ENCODE measurements around the gene FAM187B. TPM values are rescaled to one million over a fixed set of nuclear protein-coding genes. Genes with fewer than 3 reads are reported as not detected.
"Not testable (repeated sequence)": the region's sequence is repeated elsewhere in the genome, so short reads cannot be mapped to it uniquely, and the experiment has no call there.

FAM187B gene
- total RNA-seq, 1 donor from 2014 or later = not detected

DNA sequence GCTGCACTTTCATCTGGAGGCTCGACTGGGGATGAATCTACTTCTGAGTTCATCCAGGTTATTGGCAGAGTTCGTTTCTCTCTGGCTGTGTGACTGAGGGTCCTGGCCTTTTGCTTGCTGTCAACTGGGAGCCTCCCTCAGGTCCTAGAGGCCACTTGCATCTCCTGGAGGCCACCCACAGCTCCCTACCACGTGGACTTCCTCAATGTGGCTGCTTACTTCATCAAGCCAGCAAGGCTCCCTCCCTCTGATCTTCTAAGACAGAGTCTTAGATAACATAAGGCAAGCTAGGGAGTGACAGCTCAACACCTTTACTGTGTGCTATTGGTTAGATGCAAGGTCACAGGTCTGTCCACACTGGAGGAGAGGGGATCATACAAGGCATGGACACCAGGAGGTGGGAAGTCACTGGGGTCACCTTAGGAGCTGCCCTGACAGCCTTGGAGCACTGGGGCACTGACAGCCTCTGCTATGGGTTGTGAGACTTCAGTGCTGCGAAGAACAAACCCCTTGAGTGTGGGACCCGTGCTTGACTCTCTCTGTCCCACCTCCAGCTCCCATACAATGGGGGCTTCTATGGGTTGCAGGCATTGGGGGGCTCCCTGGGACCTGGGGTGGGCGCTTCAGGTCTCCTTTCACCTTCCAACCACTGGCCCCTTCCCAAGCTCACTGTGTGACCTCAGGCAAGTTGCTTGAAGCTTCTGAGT lies 5.3 kb downstream of the FAM187B start:
- no peaks in the 10 kb centered on the region for H3K79me2 ChIP-seq (ENCODE audit: insufficient read depth, low read length)
- Mint-ChIP-seq H3K27ac (ENCODE audit: unreplicated experiment) (no peak overlapping the region), H3K9me3 (ENCODE audit: unreplicated experiment) (peaks cover 14% of the 10 kb centered on the region), H3K4me3 (ENCODE audit: unreplicated experiment) (no peak overlapping the region), H3K36me3 (ENCODE audit: low read depth, unreplicated experiment) (no peaks in the 10 kb centered on the region), H3K4me1 (ENCODE audit: low read depth, unreplicated experiment) (no peaks in the 10 kb centered on the region), H3K27me3 (ENCODE audit: low read depth, unreplicated experiment) (peaks cover 13% of the 10 kb centered on the region)
- DNase-seq (ENCODE audit: low read depth) (no peak), FAIRE-seq (no peak)
- peaks cover 2% of the 10 kb centered on the region for H3K27me3 ChIP-seq (ENCODE audit: insufficient read depth, low read length)
- no peaks in the 10 kb centered on the region for H4K20me1 ChIP-seq (ENCODE audit: insufficient read depth, low read length)
- H3K4me1 ChIP-seq (ENCODE audit: insufficient read depth, low read length) = no peaks in the 10 kb centered on the region
- TF ChIP-seq, protein P1, sequence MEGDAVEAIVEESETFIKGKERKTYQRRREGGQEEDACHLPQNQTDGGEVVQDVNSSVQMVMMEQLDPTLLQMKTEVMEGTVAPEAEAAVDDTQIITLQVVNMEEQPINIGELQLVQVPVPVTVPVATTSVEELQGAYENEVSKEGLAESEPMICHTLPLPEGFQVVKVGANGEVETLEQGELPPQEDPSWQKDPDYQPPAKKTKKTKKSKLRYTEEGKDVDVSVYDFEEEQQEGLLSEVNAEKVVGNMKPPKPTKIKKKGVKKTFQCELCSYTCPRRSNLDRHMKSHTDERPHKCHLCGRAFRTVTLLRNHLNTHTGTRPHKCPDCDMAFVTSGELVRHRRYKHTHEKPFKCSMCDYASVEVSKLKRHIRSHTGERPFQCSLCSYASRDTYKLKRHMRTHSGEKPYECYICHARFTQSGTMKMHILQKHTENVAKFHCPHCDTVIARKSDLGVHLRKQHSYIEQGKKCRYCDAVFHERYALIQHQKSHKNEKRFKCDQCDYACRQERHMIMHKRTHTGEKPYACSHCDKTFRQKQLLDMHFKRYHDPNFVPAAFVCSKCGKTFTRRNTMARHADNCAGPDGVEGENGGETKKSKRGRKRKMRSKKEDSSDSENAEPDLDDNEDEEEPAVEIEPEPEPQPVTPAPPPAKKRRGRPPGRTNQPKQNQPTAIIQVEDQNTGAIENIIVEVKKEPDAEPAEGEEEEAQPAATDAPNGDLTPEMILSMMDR (IDR thresholded peaks at IDR 0.05; ENCODE audit: insufficient read depth, low read depth, low read length) = no peak
- no peak for TF ChIP-seq EZH2 (IDR thresholded peaks at IDR 0.05; ENCODE audit: insufficient read depth, low read length)
- no peak overlapping the region for H3K27ac ChIP-seq (ENCODE audit: low read depth, low read length)
- no peak overlapping the region for H3K4me3 ChIP-seq (ENCODE audit: insufficient read depth, low read depth, low read length)
- no peak overlapping the region for H2AFZ ChIP-seq (ENCODE audit: low read depth, low read length)
- no peaks in the 10 kb centered on the region for H3K36me3 ChIP-seq (ENCODE audit: insufficient read depth, low read length)
- no peak overlapping the region for H3K4me2 ChIP-seq (ENCODE audit: low read length)
- no peaks in the 10 kb centered on the region for H3K9me3 ChIP-seq (ENCODE audit: insufficient read depth, low read depth, low read length)
- no peak overlapping the region for H3K9ac ChIP-seq (ENCODE audit: low read length)

DNA sequence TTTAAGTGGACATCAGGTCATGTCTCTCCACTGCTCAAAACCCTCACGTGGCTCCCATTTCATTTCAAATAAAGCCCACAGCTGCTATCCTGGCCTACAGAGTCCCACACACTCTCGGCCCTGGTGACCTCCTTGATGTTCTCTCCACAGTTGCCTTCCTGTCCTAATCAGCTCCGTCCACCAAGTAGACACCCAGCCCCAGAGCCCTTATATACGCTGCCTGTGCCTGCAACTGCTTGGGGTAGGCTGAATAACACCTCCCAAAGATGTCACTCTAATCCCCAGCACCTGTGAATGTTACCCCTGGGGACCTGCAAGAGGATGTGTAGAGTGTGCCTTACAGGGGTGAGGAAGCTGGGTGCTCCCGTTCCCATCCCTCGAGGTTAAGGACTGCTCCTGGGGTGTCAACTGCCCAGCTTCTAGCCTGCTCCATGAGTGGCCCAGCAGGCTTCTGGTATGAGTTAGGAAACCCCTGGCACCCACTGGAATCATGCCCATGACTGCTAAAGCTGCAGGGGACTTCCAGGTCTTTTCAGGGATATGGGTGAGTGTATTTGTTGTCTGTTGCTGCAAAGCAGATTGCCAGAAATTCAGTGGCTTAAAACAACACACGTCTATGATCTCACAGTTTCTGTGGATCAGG lies 6.0 kb downstream of the FAM187B start:
- H3K79me2 ChIP-seq (ENCODE audit: insufficient read depth, low read length) = no peaks in the 10 kb centered on the region
- FAIRE-seq = no peak
- H3K27ac ChIP-seq (ENCODE audit: low read depth, low read length) = no peak overlapping the region
- no peaks in the 10 kb centered on the region for H3K4me1 ChIP-seq (ENCODE audit: insufficient read depth, low read length)
- no peaks in the 10 kb centered on the region for H3K36me3 Mint-ChIP-seq (ENCODE audit: low read depth, unreplicated experiment)
- DNase-seq (ENCODE audit: low read depth) = no peak
- H3K9me3 Mint-ChIP-seq (ENCODE audit: unreplicated experiment) = peaks cover 17% of the 10 kb centered on the region
- H3K4me1 Mint-ChIP-seq (ENCODE audit: low read depth, unreplicated experiment) = no peaks in the 10 kb centered on the region
- TF ChIP-seq EZH2 (IDR thresholded peaks at IDR 0.05; ENCODE audit: insufficient read depth, low read length) = no peak
- TF ChIP-seq, protein P1 (IDR thresholded peaks at IDR 0.05; ENCODE audit: insufficient read depth, low read depth, low read length) = no peak
- no peak overlapping the region for H3K4me3 ChIP-seq (ENCODE audit: insufficient read depth, low read depth, low read length)
- no peaks in the 10 kb centered on the region for H3K36me3 ChIP-seq (ENCODE audit: insufficient read depth, low read length)
- no peak overlapping the region for H3K9ac ChIP-seq (ENCODE audit: low read length)
- H2AFZ ChIP-seq (ENCODE audit: low read depth, low read length) = no peak overlapping the region
- H3K27me3 ChIP-seq (ENCODE audit: insufficient read depth, low read length) = peaks cover 2% of the 10 kb centered on the region
- no peaks in the 10 kb centered on the region for H3K9me3 ChIP-seq (ENCODE audit: insufficient read depth, low read depth, low read length)
- peaks cover 13% of the 10 kb centered on the region for H3K27me3 Mint-ChIP-seq (ENCODE audit: low read depth, unreplicated experiment)
- no peak overlapping the region for H3K4me3 Mint-ChIP-seq (ENCODE audit: unreplicated experiment)
- no peaks in the 10 kb centered on the region for H4K20me1 ChIP-seq (ENCODE audit: insufficient read depth, low read length)
- H3K4me2 ChIP-seq (ENCODE audit: low read length) = no peak overlapping the region
- H3K27ac Mint-ChIP-seq (ENCODE audit: unreplicated experiment) = no peak overlapping the region

DNA sequence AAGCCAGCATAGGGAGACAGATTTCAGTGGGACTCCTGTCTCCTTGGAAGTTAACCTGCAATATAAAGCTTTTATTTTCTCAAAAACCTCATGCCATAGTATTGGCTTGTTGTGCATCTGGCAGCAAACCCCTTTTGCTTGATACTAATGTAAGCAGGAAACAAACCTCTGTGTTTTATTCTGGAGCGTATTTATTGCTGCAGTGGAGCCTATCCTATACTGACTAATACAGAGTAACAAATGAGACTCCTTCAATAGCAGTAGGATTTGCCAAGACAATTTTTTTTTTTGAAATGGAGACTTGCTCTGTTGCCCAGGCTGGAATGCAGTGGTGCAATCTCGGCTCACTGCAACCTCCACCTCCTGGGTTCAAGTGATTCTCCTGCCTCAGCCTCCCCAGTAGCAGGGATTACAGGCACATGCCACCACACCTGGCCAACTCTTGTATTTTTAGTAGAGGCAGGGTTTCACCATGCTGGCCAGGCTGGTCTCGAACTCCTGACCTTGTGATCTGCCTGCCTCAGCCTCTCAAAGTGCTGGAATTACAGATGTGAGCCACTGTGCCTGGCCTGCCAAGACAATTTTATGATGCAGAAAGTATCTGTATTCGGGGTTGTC lies 7.5 kb downstream of the FAM187B start:
- not testable (repeated sequence) for H3K27me3 Mint-ChIP-seq (ENCODE audit: low read depth, unreplicated experiment); H4K20me1 ChIP-seq (ENCODE audit: insufficient read depth, low read length); H3K4me3 Mint-ChIP-seq (ENCODE audit: unreplicated experiment); H3K4me1 Mint-ChIP-seq (ENCODE audit: low read depth, unreplicated experiment); H3K27ac ChIP-seq (ENCODE audit: low read depth, low read length); H3K4me1 ChIP-seq (ENCODE audit: insufficient read depth, low read length); FAIRE-seq; DNase-seq (ENCODE audit: low read depth); H2AFZ ChIP-seq (ENCODE audit: low read depth, low read length); H3K27me3 ChIP-seq (ENCODE audit: insufficient read depth, low read length); H3K4me2 ChIP-seq (ENCODE audit: low read length); H3K79me2 ChIP-seq (ENCODE audit: insufficient read depth, low read length); H3K4me3 ChIP-seq (ENCODE audit: insufficient read depth, low read depth, low read length); H3K27ac Mint-ChIP-seq (ENCODE audit: unreplicated experiment); H3K9ac ChIP-seq (ENCODE audit: low read length); H3K36me3 Mint-ChIP-seq (ENCODE audit: low read depth, unreplicated experiment); H3K36me3 ChIP-seq (ENCODE audit: insufficient read depth, low read length); H3K9me3 ChIP-seq (ENCODE audit: insufficient read depth, low read depth, low read length)
- H3K9me3 Mint-ChIP-seq (ENCODE audit: unreplicated experiment) = peaks cover 19% of the 10 kb centered on the region

Data from astrocyte (in vitro differentiated cells and primary cell).